HG03469 (cell line): ENCODE data around the gene RNF11.
A peak's percentile ranks its signal among the peaks of the same experiment; 100 is the strongest.
"Not testable (repeated sequence)": the region's sequence is repeated elsewhere in the genome, so short reads cannot be mapped to it uniquely, and the experiment has no call there.

Experiments
- ATAC-seq: cut with Tn5 transposase; IDR thresholded peaks from one replicate; pipeline ENCODE4 v1.9.1; 2021; ENCODE audit warnings: mild to moderate bottlenecking, moderate library complexity, moderate number of reproducible peaks; ENCODE audit not compliant: unreplicated experiment

RNF11 gene, protein sequence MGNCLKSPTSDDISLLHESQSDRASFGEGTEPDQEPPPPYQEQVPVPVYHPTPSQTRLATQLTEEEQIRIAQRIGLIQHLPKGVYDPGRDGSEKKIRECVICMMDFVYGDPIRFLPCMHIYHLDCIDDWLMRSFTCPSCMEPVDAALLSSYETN

DNA sequence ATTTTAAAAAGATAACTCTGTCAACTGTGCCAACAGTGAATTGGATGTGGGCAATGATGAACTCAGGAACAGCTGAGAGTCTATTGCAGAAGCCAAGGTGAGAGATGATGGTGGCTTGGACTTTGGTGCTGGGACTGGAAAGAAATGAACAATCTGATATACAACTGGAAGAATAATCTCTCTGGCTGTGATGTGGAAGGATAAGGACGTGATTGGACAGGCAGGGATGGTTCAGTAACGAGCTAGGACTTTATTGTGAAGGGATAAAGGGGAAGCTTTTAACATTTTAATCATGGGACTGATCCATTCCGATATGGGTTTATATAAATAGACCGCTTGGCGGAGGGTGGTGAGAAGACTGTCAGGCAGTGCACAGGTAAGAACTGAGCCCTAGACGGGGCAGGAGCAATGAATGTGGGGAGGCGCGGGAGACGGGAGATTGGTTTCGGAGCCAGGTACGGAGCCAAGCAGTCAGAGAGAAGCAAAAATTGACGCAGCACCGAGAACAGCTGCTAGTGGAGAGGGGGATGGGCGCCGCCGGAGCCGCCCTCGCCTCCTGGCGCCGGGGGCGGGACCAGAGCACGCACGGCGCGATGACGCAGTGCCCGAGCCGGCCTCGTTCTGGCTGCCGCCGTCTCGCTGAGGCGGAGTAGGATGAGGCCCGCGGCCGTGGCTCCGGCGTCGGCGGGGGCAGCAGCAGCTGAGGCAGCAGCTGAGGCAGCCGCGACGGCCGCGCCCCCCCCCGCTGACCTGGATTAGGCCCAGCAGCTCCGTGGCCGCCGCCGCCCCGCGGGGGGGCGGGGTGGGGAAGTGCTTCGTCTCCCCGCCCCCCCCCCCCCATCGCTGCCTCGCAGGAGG is at the start of gene RNF11:
Gene RNF11, plus strand, starts transcription at position 601 of the 858 bp plus-strand sequence. CDS start 484 bp downstream, outside the sequence.
- ATAC-seq, result peak; percentile 66

DNA sequence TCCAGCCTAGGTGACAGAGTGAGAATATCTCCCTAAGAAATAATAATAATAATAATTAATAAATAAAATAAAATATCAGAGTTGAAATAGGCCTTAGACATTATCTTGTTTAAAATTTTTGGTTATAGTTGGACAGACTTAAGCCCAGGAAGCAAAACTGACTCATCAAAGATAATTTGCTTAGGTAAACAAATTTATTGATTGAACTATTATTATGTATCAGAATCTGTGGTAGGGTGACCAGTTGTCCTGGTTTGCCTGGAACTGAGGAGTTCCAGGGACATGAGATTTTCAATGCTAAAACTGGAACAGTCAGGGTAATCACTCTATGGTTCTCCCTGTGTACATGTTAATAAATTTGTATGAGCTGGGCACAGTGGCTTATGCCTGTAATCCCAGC is 47.8 kb upstream of the RNF11 start:
- ATAC-seq, result no peak

DNA sequence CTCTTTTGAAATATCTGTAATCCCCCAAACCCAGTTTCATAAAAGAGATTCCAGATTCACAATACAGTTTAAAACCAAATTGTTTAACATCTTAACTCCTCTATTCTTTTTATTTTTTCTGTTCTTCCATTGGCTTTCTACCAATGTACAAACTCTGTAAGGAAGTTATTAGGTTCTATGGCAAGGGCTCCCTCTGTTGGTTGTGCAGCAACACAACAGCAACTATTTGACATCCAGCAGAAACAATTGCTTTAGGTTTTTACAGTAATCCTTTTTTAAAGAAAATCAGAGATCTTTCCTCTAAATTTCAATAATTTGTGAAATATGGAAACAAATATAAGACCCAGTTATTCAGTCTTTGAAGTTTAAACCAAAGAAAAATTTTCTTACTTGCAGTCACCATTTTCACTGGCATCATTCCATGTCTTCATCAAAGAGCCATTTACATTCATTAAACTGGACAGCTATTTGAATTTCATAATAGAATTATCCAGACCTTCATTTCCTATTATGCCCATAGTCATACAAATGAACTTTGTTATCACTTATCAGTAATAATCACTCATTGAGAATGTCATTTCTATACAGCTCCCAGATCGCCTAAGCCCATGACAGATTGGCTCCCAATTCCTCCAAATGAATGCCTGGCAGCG is 46.5 kb upstream of the RNF11 start:
- ATAC-seq, result no peak

DNA sequence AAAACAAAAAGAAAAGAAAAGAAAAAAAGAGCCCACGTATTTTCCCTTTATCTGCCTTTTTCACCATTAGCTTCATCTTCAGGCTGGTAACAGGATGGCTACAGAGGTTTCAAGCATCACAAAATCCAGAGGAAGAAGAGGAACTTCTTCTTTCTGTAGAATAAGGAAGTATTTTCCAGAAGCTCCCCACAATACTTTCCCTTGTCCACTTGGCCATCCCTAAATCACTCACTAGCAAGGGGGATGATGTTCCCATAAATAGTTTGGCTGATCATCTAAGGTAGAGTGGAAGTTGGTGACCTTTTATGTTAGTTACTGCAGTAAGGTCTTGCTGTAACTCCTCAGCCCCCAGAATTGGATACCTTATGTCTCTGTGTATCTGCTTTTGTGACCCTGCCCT is 45.1 kb upstream of the RNF11 start:
- ATAC-seq, result no peak

DNA sequence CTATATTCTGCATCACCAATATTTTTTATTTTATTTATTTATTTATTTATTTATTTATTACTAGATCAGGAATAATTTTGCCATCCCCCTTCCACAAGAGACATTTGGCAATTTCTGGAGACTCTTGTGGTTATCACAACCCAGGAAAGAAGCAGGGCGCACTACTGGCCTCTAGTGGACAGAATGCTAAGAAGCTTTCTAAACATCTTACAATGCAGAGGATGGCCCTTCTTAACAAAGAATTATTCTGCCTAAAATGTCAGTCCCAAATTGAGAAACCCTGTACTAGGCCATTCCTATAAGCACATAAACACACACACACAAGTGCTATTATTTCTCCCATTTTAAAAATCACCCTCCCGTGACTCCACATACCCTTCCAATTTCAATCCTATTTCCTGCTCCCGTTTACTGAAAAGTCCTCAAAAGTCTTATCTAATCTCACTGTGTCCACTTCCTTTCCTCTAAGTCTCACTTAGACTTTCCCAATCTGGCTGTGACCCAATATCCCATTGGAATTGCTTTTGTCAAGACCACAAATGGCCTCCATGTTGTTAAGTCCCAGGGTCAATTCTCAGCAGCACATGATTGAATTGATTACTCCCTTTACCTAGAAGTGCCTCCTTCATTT is 43.7 kb upstream of the RNF11 start:
- no peak for ATAC-seq

DNA sequence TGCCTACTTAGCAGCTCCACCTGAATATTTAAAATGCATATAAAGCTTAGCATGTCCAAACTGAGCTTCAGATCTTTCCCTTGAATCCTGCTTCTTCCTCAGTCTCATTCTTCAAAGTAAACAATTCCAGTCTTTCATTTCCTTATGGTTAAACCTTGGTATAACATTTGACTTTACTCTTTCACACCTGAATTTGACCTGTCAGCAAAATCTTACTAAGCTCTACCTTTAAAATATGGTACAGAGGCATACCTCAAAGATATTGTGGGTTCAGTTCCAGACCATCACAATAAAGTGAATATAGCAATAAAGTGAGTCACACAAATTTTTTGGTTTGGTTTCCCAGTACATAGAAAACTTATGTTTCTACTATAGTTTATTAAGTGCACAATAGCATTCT is 42.5 kb upstream of the RNF11 start:
- no peak for ATAC-seq

DNA sequence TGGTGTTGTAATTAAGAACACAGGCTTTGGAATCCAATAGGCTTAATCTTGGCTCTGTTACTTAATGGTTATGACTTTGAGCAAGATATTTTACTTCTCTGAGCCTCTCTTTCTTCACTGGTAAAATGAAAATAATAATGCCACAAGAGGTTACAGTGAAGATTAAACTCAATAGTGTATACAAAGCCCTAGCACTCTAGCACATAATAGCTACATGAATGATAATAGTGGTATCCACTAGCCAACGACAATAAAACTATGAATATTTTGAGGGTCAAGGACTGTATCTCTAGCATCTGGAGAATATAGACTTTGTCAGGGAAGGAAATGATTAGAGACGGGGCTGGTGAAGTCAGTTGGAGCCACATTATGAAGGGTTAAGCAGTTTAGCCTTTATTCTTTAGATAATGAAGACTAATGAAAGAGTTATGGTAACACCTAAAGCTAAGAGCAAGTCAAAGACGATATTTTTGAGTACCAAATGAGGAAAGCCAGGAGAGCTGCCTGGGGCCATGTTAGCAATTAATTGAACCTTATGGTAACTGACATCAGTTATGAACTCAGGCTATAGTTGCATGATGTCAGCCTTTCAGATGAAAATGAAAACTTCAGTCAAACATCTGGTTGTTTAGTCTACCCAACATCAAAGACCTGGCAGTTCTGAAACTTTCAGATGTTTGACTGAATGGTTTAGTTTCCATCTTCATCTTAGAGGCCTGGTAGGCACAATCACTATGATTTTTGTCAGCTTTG is 32.8 kb upstream of the RNF11 start:
- no peak for ATAC-seq

DNA sequence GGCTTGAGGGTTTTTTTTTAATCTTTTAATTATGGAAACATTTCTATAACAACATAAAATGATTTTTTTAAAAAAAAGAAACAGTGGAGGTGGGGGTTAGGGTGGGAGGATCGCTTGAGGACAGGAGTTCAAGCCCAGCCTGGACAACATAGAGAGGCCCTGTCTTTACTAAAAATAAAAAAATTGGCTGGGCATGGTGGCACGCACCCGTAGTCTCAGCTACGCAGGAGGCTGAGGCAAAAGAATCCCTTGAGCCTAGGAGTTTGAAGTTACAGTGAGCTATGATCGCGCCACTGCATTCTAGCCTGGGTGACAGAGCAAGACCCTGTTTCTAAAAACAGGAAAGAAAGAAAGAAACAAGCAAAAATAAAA is 32.2 kb upstream of the RNF11 start:
- no peak for ATAC-seq

DNA sequence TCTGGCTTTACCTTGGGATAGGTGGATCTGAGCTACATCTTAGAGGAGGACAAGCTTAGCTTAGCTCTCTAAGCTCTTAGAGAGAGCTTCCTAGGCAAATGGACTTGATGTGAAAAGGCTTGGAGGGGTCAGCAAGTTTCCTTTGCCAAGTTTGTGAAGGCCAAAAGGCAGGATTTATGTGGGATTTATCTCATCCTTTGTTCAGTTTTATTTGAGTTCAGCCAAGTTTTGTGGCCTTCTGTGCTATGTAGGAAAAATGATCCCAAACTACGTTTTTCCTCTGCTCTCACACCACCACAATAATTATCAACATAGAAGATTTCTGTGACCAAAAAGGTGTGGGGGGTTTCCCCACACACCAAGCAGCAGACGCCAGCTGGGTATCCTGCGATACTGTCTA is 26.0 kb upstream of the RNF11 start:
- no peak for ATAC-seq

DNA sequence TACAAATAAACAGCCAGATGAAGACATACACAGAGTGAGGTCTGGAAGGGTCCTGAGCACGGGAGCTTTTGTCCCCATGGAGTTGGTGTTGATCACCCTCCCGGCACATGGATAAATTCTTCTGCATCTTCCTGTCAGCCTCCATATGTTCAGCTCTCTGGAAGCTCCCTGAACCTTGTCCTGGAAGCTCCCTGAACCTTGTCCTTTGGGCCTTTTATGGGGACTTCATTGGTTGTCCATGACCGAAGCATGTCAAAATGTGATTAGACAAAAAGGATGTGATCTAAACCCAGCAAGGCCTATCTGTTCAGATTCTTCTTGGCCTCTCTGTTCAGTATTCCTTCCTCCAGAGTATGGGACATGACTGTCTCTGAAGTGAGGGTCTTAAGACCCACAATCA is 25.4 kb upstream of the RNF11 start:
- ATAC-seq, result no peak

DNA sequence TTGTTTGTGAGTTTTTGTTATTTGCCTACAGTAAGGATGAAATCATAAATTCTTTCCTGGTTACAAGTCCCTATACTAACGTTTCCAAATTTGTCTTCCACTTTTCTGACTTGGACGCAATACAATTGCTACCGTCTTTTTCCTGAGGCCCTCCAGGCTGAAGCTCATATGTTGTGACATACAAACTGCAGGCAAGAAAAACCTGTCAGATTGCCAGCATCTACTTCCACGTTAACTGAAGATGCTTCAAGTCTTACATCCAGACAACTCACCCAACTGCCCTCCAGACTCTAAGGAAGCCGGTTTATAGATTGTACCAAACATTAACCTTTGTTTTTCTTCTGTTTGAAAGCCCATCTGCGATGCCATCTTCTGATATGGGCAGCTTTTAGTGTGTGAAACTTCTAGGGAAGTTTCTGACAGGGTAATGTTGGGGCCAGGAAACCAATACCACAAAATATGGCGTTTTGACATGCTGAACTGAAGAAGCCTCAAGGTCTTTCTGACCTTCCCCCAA is 21.4 kb upstream of the RNF11 start:
- no peak for ATAC-seq

DNA sequence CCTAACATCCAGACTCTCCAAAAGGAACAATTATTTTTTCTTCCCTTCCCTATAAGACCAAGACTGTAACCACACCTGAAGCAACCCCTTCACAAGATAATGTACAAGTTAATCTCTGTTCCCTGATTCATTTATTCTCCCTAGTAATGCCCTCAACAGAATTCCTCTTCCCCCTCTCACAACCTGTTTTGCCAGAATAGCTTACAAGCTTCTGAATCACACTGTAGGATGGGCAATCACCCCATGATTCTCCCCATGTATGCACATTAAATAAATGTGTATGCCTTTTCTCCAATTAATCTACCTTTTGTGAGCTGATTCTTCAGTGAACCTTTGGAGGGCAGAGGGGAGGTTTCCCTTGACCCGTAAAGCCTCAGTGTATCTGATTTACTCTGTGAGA is 20.9 kb upstream of the RNF11 start:
- no peak for ATAC-seq

DNA sequence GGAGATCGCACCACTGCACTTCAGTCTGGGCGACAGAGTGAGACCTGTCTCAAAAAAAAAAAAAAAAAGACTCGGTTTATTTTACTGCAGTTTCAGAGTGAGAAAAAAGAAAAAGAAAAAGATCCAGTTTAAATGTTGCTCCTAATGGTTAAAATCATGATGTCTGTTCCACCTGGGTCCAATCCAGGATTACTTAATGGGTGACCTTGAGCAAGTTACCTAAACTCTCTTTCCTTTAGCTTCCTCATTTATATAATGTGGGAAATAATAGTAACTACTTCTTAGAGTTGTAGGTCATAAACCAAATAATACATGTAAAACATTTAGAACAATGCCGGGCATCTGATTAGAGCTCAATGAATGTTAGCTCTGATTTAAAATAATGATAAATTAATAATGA is 19.4 kb upstream of the RNF11 start:
- ATAC-seq, result no peak

DNA sequence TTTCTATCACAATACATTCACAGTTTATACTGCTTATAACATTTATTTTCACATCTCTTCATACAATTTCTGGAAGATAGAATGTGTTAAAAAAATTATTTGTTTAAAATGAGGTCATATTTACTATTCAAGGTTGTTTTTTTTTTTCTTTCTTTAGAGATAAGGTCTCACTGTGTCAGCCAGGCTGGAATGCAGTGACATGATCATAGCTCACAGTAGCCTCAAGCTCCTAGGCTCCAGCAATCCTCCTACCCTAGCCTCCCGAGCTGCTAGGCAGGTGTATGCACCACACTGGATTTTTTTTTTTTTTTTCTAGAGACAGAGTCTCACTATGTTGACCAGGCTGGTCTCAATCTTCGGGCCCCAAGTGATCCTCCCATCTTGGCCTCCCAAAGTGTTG is 19.0 kb upstream of the RNF11 start:
- no peak for ATAC-seq

DNA sequence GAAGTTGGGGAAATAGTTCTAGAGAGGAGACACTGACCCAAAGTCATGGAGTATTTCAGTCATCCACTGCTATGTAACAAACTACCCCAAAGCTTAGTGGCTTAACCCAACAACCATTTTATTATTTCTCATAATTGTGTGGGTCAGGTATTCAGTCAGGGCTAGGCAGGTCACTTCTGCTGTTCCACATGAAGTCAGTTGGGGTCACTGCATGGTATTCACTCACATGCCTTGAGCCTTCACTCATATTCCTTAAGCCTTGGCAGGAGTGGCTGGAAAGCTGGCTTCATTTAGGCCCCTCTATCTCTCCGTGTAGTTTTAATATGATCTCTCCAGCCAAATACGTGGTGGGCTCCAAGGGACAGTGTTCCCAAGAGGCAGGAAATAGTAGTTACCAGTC is 17.5 kb upstream of the RNF11 start:
- ATAC-seq, result no peak

DNA sequence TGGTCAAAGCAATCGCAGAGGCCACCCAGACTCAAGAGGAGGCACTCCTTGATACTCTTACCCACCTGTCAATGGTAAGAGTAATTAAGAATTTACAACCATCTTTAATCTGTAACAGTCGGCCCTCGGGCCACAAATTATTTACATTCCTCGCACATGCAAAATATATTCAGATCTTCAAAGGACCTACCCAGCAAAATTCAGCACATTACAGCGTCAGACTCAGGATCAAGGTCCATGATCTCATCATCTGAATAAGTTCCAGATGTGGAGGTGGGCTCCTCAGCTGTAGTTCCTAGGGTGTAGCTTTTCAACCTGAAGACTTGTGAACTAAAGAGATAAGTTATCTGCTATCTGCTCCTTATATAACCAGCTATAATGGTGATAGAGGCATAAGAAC is 17.1 kb upstream of the RNF11 start:
- ATAC-seq, result no peak

DNA sequence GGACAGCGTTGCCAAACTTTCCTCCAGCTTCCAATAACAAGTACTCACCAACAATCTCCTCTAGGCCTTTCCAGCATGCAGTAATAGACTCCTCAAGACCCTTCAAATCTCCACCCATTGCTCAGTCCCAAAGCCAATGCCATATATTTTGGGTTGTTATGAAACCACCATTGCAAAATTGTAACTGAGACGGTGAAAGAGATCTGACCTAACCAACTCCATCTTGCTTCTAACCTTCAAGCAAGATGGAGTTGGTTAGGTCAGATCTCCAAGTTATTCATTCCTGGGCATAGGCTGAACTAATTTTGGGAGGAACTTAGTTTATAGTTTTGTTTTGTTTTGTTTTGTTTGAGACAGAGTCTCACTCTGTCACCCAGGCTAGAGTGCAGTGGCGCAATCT is 14.5 kb upstream of the RNF11 start:
- not testable (repeated sequence) for ATAC-seq

DNA sequence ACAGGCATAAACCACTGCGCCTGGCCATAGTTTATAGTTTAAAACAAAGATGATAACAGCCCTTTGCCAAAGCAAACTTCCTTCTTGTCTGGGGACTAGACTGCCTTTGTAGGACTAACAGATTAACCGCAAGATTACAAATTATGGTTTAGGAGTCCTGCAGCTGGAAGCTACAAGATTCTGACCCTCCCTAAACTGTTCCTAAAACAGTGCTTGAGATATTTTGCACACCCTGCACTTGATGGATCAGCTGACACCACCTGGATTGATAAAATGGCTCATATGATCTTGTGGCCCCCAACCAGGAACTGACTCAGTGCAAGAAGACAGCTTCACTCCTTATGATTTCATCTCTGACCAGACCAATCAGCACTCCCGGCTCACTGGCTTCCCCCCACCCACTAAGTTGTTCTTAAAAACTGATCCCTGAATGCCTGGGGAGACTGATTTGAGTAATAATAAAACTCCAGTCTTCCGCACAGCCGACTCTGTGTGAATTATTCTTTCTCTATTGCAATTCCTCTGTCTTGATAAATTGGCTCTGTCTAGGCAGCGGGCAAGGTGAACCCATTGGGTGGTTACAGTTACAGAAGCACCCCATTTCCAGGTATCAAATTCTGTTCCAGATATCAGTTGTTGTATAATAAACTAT is 13.8 kb upstream of the RNF11 start:
- ATAC-seq, result no peak

DNA sequence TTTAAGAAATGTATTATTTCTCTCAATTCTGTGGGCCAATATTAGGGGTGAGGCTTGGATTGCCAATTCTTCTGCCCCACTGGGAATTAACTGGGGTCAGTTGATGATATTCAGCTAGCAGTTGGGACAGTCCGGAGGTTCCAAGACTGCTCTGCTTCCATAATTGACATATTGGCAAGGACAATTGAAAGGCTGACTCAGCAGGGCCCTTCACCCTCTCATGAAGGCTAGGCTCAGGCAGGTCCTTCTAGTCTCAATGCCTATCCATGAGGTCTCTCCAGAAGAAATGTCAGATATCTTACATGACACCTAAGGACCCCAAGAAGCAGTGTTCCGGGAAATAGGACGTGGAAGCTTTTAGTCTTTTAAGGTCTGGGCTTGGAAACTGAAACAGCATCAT is 13.3 kb upstream of the RNF11 start:
- no peak for ATAC-seq

DNA sequence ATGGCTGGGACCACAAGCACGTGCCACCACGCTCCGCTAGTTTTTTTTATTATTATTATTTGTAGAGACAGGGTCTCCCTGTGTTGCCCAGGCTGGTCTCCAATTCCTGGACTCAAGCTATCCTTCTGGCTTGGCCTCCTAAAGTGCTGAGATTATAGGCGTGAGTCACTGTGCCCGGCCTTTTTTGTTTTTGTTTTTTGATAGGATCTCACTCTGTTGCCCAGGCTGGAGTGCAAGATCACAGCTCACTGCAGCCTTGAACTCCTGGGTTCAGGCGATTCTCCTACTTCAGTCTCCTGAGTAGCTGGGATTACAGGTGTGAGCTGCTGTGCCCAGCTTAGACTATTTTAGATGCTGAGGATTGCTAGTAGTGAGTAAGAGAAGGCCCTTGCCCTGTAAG is 11.8 kb upstream of the RNF11 start:
- ATAC-seq, result no peak
